ENCODE results near the gene ZNF273. TPM values are rescaled to one million over a fixed set of nuclear protein-coding genes. Genes with fewer than 3 reads are reported as not detected.

Gene ZNF273
- total RNA-seq, 1 experiment from 2014 or later = 6.6 TPM

GRCh38 chr7:64863021-64863420 is 40.1 kb upstream of the ZNF273 start:
- ATAC-seq (no peak), DNase-seq (ENCODE audit: low read depth, low spot score) (no peak)
- Histone ChIP-seq H4K20me1 (ENCODE audit: insufficient read depth) (no peaks in the 10 kb centered on the region), H3K4me3 (replicated peaks in 1 of 2; ENCODE audit: low read depth in 1 of 2, low read length in 2 of 2) (no peak overlapping the region), H3K9me2 (ENCODE audit: insufficient read depth) (no peaks in the 10 kb centered on the region), H3K27ac (ENCODE audit: low read depth, low read length) (no peak overlapping the region), H3K9me3 (ENCODE audit: control insufficient read depth in 1 of 2, insufficient read depth in 1 of 2, low read depth in 1 of 2, low read length in 2 of 2) (no peaks in the 10 kb centered on the region), H2AFZ (ENCODE audit: low read depth, low read length, poor library complexity, severe bottlenecking) (no peak overlapping the region), H3K4me2 (ENCODE audit: low read length) (no peak overlapping the region), H3K9ac (ENCODE audit: low read length) (no peak overlapping the region), H3K36me3 (ENCODE audit: control insufficient read depth in 1 of 2, insufficient read depth in 2 of 2, low read length in 2 of 2) (no peaks in the 10 kb centered on the region), H3K79me2 (ENCODE audit: insufficient read depth, low read length) (no peaks in the 10 kb centered on the region), H3K27me3 (ENCODE audit: insufficient read depth, low read length) (no peaks in the 10 kb centered on the region), H3K4me1 (ENCODE audit: control insufficient read depth in 1 of 2, insufficient read depth in 2 of 2, low read length in 2 of 2) (no peaks in the 10 kb centered on the region)
- TF ChIP-seq CBX3 (IDR thresholded peaks at IDR 0.05; ENCODE audit: low read depth) = no peak
- TF ChIP-seq ZNF274 (IDR thresholded peaks at IDR 0.05; ENCODE audit: low read depth, low read length) = no peak
- TF ChIP-seq EGR1 (IDR thresholded peaks at IDR 0.05; ENCODE audit: low read depth) = no peak
- no peak for TF ChIP-seq CEBPB (IDR thresholded peaks at IDR 0.05; ENCODE audit: low read depth)
- TF ChIP-seq YY1 (IDR thresholded peaks at IDR 0.05; ENCODE audit: extremely low read depth, insufficient replicate concordance, low read depth, low read length) = no peak
- no peak for TF ChIP-seq ZBTB33 (IDR thresholded peaks at IDR 0.05; ENCODE audit: extremely low read depth, insufficient replicate concordance, low read length)
- TF ChIP-seq POLR2AphosphoS5 (IDR thresholded peaks at IDR 0.05; ENCODE audit: low read depth, low read length) = no peak
- TF ChIP-seq MAX (IDR thresholded peaks at IDR 0.05) = no peak
- no peak for TF ChIP-seq TCF7L2 (IDR thresholded peaks at IDR 0.05; ENCODE audit: borderline replicate concordance, extremely low read depth, insufficient read depth, insufficient read length)
- no peak for TF ChIP-seq ATF3 (IDR thresholded peaks at IDR 0.05)
- TF ChIP-seq ZFX (IDR thresholded peaks at IDR 0.05) = no peak
- no peak for TF ChIP-seq SRF (IDR thresholded peaks at IDR 0.05; ENCODE audit: low read depth)
- no peak for TF ChIP-seq EZH2phosphoT487 (IDR thresholded peaks at IDR 0.05; ENCODE audit: borderline replicate concordance)
- TF ChIP-seq REST (IDR thresholded peaks at IDR 0.05; ENCODE audit: low read depth) = no peak
- TF ChIP-seq SP1 (IDR thresholded peaks at IDR 0.05; ENCODE audit: low read depth) = no peak
- TF ChIP-seq CTCF (IDR thresholded peaks at IDR 0.05 in 2 of 3, conservative IDR thresholded peaks at IDR 0.05 in 1 of 3; ENCODE audit: borderline replicate concordance in 1 of 3, insufficient read depth in 1 of 3, low read depth in 2 of 3, low read length in 2 of 3) = no peak
- POLR2A ChIA-PET = no interaction called here
- BruUV-seq (replicated peaks) = no TSS peak
- intact Hi-C loops (cut with micrococcal nuclease) = no loop called here
- CTCF ChIA-PET = no interaction called here
- RAD21 ChIA-PET (ENCODE audit: low non-redundant PET in 1 of 2, low total read pairs in 2 of 2, uncharacterized antibody in 2 of 2, unreplicated experiment in 2 of 2) = no interaction called here
